Fibroblast of the aortic adventitia (primary cell): Measurements from ENCODE around the gene GRIK3. TPM values are rescaled to one million over a fixed set of nuclear protein-coding genes. Genes with fewer than 3 reads are reported as not detected.

Experiments
- DNase-seq: peaks from one replicate; pipeline ENCODE4 v3.0.0-alpha.2; 2010; ENCODE audit warnings: low read depth
- H3K4me3 ChIP-seq: 2 replicates; pipeline ENCODE4 v1.5.1; 2011; ENCODE audit warnings: low read depth, mild to moderate bottlenecking, control low read depth, low read length, moderate library complexity
- CTCF ChIP-seq: IDR thresholded peaks from 2 replicates; pipeline ENCODE4 v1.5.1; 2011; ENCODE audit warnings: mild to moderate bottlenecking, low read length, control low read depth, inconsistent platforms; ENCODE audit not compliant: insufficient read depth
- total RNA-seq: library from RNA; depleted of rRNA; stranded (reverse); fragments of >200 nt; gene quantifications from 2 replicates; pipeline ENCODE4 v1.2.3, GENCODE V29; 2012; ENCODE audit warnings: low replicate concordance

GRIK3 gene
- total RNA-seq, 1 donor: not detected

GRCh38 chr1:36965275-36966159, 68.8 kb downstream of the GRIK3 start:
- DNase-seq: no peak
- TF ChIP-seq CTCF: no peak
- H3K4me3 ChIP-seq: no peak overlapping the region

- DNase-seq: no peak
- TF ChIP-seq CTCF: no peak
- no peak overlapping the region for H3K4me3 ChIP-seq
Measured at GRCh38 chr1:36964830-36965229, 69.5 kb downstream of the GRIK3 start.

GRCh38 chr1:36963006-36963405, 71.3 kb downstream of the GRIK3 start:
- no peak for DNase-seq
- no peak for TF ChIP-seq CTCF
- no peak overlapping the region for H3K4me3 ChIP-seq

- no peak overlapping the region for H3K4me3 ChIP-seq
- no peak for TF ChIP-seq CTCF
- no peak for DNase-seq
Measured at GRCh38 chr1:36961062-36961615, 73.2 kb downstream of the GRIK3 start.

- no peak overlapping the region for H3K4me3 ChIP-seq
- DNase-seq: no peak
- TF ChIP-seq CTCF: no peak
Measured at GRCh38 chr1:36956570-36956969, 77.7 kb downstream of the GRIK3 start.

- no peak overlapping the region for H3K4me3 ChIP-seq
- no peak for TF ChIP-seq CTCF
- DNase-seq: no peak
Measured at GRCh38 chr1:36955016-36955415, 79.3 kb downstream of the GRIK3 start.
